GM19351 (cell line): ENCODE data around the gene OS9.
"Not testable (repeated sequence)": the region's sequence is repeated elsewhere in the genome, so short reads cannot be mapped to it uniquely, and the experiment has no call there.

ENCODE experiments used
- ATAC-seq: cut with Tn5 transposase; IDR thresholded peaks from one replicate; pipeline ENCODE4 v1.9.1; 2021; ENCODE audit warnings: mild to moderate bottlenecking, moderate library complexity; ENCODE audit not compliant: unreplicated experiment

OS9 gene

GRCh38 chr12:57693659-57694458 lies at the start of gene OS9:
TSS of gene OS9 (plus strand) at chr12:57694132. CDS start at chr12:57694162, 30 bp downstream.
- ATAC-seq, result peak; percentile 96

- not testable (repeated sequence) for ATAC-seq
Observed at GRCh38 chr12:57645990-57646658, 47.8 kb upstream of the OS9 start.

GRCh38 chr12:57646659-57647049 lies 47.3 kb upstream of the OS9 start:
- not testable (repeated sequence) for ATAC-seq

GRCh38 chr12:57654042-57654441 lies 39.9 kb upstream of the OS9 start:
- ATAC-seq, result no peak

GRCh38 chr12:57655541-57656240 lies 38.2 kb upstream of the OS9 start:
- no peak for ATAC-seq

GRCh38 chr12:57656408-57656807 lies 37.5 kb upstream of the OS9 start:
- ATAC-seq, result not testable (repeated sequence)

GRCh38 chr12:57657744-57658143 lies 36.2 kb upstream of the OS9 start:
- no peak for ATAC-seq

GRCh38 chr12:57658890-57659289 lies 35.0 kb upstream of the OS9 start:
- ATAC-seq, result no peak

GRCh38 chr12:57661376-57661775 lies 32.6 kb upstream of the OS9 start:
- ATAC-seq, result no peak

GRCh38 chr12:57665066-57665820 lies 28.7 kb upstream of the OS9 start:
- not testable (repeated sequence) for ATAC-seq

- no peak for ATAC-seq
Observed at GRCh38 chr12:57666897-57667296, 27.0 kb upstream of the OS9 start.

GRCh38 chr12:57669691-57670090 lies 24.2 kb upstream of the OS9 start:
- not testable (repeated sequence) for ATAC-seq

GRCh38 chr12:57671811-57672210 lies 22.1 kb upstream of the OS9 start:
- not testable (repeated sequence) for ATAC-seq

- no peak for ATAC-seq
Observed at GRCh38 chr12:57672801-57673200, 21.1 kb upstream of the OS9 start.

- ATAC-seq, result no peak
Observed at GRCh38 chr12:57674691-57675090, 19.2 kb upstream of the OS9 start.

- not testable (repeated sequence) for ATAC-seq
Observed at GRCh38 chr12:57677947-57678346, 16.0 kb upstream of the OS9 start.

GRCh38 chr12:57679697-57680096 lies 14.2 kb upstream of the OS9 start:
- ATAC-seq, result no peak

GRCh38 chr12:57687862-57688261 lies 6.1 kb upstream of the OS9 start:
- no peak for ATAC-seq

- ATAC-seq, result no peak
Observed at GRCh38 chr12:57688931-57689330, 5.0 kb upstream of the OS9 start.

- no peak for ATAC-seq
Observed at GRCh38 chr12:57692500-57692899, 1.4 kb upstream of the OS9 start.

GRCh38 chr12:57693317-57693658 lies 644 bp upstream of the OS9 start:
- ATAC-seq, result no peak
